Large intestine (tissue), 3 donors: ENCODE data around the gene TSNAX. TPM values are rescaled to one million over a fixed set of nuclear protein-coding genes. Genes with fewer than 3 reads are reported as not detected.

Experiments used
- DNase-seq, 2 donors: peaks; one replicate each; pipeline versions ENCODE4 v3.0.0 to v3.0.0-alpha.2; 2013
- H3K27ac ChIP-seq: one replicate; pipeline ENCODE4 v1.5.1; 2013; ENCODE audit warnings: low read length
- H3K27me3 ChIP-seq: 2 replicates; pipeline ENCODE4 v1.6.1; 2013; ENCODE audit warnings: low read length; ENCODE audit not compliant: control insufficient read depth, insufficient read depth
- H3K36me3 ChIP-seq: 2 replicates; pipeline ENCODE4 v1.6.1; 2013; ENCODE audit warnings: low read length; ENCODE audit not compliant: control insufficient read depth, insufficient read depth
- H3K4me1 ChIP-seq: one replicate; pipeline ENCODE4 v1.6.1; 2013; ENCODE audit warnings: low read length; ENCODE audit not compliant: control insufficient read depth, insufficient read depth
- H3K4me3 ChIP-seq: one replicate; pipeline ENCODE4 v1.5.1; 2013; ENCODE audit warnings: low read length
- H3K9me3 ChIP-seq: one replicate; pipeline ENCODE4 v1.6.1; 2013; ENCODE audit warnings: mild to moderate bottlenecking, low read depth, low read length, moderate library complexity; ENCODE audit not compliant: control insufficient read depth
- WGBS: methylation state at CpG from one replicate; pipeline ENCODE4 v1.1.5; 2013; ENCODE audit warnings: low lambda C conversion rate; ENCODE audit not compliant: insufficient coverage; 5-methylcytosine and 5-hydroxymethylcytosine counted together
- polyA plus RNA-seq: library from polyadenylated mRNA; unstranded; fragments of 120-200 nt; gene quantifications from one replicate; pipeline ENCODE4 v1.2.1, GENCODE V29; 2013

The TSNAX gene
- polyA plus RNA-seq, 1 donor = 38.2 TPM

- no peak overlapping the region for H3K27ac ChIP-seq
- no peak overlapping the region for H3K4me3 ChIP-seq
- no peaks in the 10 kb centered on the region for H3K36me3 ChIP-seq
- H3K9me3 ChIP-seq = no peaks in the 10 kb centered on the region
- 83% methylated on average over 1 of the region's 5 CpGs for WGBS
- no peak for DNase-seq
- peaks cover 2% of the 10 kb centered on the region for H3K27me3 ChIP-seq
- no peaks in the 10 kb centered on the region for H3K4me1 ChIP-seq
These were observed 82.6 kb downstream of the TSNAX start for GRCh38 chr1:231611111-231611510.

- 100% methylated on average over 1 of the region's 5 CpGs for WGBS
These were observed 83.4 kb downstream of the TSNAX start for GRCh38 chr1:231611851-231612250.

GRCh38 chr1:231612393-231613089 lies 84.1 kb downstream of the TSNAX start:
- H3K27ac ChIP-seq = no peak overlapping the region
- 85% methylated on average over 4 of the region's 10 CpGs for WGBS
- H3K27me3 ChIP-seq = peaks cover 4% of the 10 kb centered on the region
- H3K4me3 ChIP-seq = no peak overlapping the region
- H3K9me3 ChIP-seq = no peaks in the 10 kb centered on the region
- no peak for DNase-seq
- no peaks in the 10 kb centered on the region for H3K36me3 ChIP-seq
- H3K4me1 ChIP-seq = no peaks in the 10 kb centered on the region

More at GRCh38 chr1:231611851-231612250, 83.4 kb downstream of the TSNAX start:
- peaks cover 4% of the 10 kb centered on the region for H3K27me3 ChIP-seq
- no peak overlapping the region for H3K27ac ChIP-seq
- no peaks in the 10 kb centered on the region for H3K36me3 ChIP-seq
- H3K4me3 ChIP-seq = no peak overlapping the region
- no peaks in the 10 kb centered on the region for H3K4me1 ChIP-seq
- DNase-seq = no peak
- H3K9me3 ChIP-seq = no peaks in the 10 kb centered on the region

- Histone ChIP-seq H3K36me3 (no peaks in the 10 kb centered on the region), H3K9me3 (no peaks in the 10 kb centered on the region), H3K27me3 (peaks cover 4% of the 10 kb centered on the region), H3K27ac (no peak overlapping the region), H3K4me1 (no peaks in the 10 kb centered on the region), H3K4me3 (no peak overlapping the region)
- 40% methylated on average over 1 of the region's 7 CpGs for WGBS
- DNase-seq = no peak
These were observed 85.2 kb downstream of the TSNAX start for GRCh38 chr1:231613419-231614349.

Other genes with a start within 250 kb of the TSNAX start
- 13.7 TPM for gene EXOC8, start 190.8 kb upstream of the TSNAX start, polyA plus RNA-seq
- 9.9 TPM for gene SPRTN, start 190.4 kb upstream of the TSNAX start, polyA plus RNA-seq
- gene EGLN1, start 106.4 kb upstream of the TSNAX start, polyA plus RNA-seq = 30.4 TPM
- gene DISC1, start 98.1 kb downstream of the TSNAX start, polyA plus RNA-seq = 2.4 TPM